Hippocampal formation (tissue), 2 donors: ENCODE data around the gene XPNPEP1.

ENCODE experiments used
- DNase-seq, 2 donors: peaks; one replicate each; lab custom pipeline; 2025; lab: John Stamatoyannopoulos, UW

The XPNPEP1 gene

DNA sequence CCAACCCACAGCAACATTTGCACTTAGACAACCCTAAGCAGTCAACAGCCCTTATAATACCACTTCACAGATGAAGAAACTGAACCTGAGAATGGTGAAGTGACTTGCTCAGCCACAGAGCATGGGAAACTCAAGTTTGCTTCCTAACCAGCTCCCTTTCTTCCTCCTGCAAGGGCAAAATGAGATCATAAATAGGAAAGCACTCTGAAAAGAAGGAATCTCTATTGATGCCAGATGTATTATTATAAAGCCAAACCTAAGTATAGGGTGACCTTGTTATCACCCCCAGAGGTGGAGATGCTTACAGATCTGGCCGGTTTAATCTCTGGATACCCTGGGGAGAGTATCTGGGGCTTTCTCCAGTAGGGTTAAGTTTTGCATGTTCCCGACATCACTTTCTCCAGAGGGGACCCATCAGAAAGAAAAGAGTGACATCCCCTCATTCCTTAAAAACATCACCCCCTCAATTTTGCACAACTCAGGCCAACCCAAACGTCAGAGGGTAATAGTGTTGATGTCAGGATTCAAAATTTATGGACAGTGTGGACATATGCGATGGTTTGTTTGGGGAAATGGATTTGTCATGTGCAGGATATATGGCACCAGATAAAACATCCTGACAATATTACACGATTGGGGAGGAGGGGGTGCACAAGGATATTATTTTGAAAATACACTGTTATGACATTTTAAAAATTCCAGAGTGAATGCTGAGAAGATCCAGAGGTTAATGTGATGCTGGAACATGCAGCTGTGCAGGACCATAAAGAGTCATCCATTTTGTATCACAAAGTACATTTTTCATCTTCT is 24.0 kb upstream of the XPNPEP1 start:
- no peak for DNase-seq

DNA sequence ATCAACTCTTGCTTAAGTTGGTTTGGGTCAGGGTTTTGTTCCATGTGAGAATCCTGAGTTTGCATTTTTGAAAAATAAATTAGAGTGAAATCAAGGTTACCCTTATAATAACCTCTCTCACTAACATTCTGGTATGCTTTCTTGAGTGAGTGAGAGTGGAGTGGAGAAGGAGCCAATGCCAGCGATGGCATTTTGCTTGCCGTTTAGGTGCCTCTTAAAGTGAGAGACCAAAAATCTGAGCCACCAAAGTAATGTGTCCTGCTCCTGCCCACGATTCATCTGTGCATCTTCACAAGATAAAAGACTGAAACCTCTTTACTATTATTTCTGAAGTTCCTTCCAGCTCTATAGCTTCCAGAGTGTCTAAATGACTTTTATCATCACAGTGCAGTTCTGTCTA is 23.4 kb upstream of the XPNPEP1 start:
- no peak for DNase-seq

DNA sequence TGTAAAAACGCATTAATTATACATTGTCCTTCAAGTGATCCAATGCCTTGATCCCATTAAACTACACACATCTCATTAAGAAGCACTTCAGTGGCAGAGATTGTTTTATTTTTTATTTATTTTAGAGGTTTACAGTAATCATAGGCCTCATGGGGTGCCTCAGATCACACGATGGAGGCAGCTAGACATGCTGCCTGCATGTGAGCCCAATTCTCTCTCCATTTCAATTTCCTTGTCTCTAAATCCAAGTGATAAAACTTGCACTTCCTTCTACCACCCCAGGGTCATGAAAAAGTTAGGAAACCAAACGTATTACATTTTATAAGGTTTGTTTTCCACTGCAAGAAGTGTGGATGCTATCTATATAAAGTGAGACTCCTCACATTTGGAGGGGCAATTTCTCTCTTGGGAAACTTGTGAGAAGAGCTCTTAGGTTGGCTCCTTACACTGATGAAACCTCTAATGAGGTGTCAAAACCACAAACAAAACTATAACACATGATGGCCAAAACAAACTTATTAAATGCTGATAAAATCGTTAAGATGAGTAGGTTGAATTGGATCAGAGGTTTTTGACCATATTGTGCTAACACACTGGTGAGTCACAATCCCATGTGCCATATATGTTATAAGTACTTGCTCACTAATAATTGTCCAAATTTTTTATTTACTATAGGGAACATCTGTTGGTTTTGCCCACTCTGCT is 22.3 kb upstream of the XPNPEP1 start:
- no peak for DNase-seq

GRCh38 chr10:109944613-109945012 is 21.3 kb upstream of the XPNPEP1 start:
- no peak for DNase-seq

GRCh38 chr10:109941236-109941862 is 18.0 kb upstream of the XPNPEP1 start:
- no peak for DNase-seq

- DNase-seq = no peak
Observed at GRCh38 chr10:109940553-109940952, 17.2 kb upstream of the XPNPEP1 start.

GRCh38 chr10:109940117-109940516 is 16.8 kb upstream of the XPNPEP1 start:
- no peak for DNase-seq

DNA sequence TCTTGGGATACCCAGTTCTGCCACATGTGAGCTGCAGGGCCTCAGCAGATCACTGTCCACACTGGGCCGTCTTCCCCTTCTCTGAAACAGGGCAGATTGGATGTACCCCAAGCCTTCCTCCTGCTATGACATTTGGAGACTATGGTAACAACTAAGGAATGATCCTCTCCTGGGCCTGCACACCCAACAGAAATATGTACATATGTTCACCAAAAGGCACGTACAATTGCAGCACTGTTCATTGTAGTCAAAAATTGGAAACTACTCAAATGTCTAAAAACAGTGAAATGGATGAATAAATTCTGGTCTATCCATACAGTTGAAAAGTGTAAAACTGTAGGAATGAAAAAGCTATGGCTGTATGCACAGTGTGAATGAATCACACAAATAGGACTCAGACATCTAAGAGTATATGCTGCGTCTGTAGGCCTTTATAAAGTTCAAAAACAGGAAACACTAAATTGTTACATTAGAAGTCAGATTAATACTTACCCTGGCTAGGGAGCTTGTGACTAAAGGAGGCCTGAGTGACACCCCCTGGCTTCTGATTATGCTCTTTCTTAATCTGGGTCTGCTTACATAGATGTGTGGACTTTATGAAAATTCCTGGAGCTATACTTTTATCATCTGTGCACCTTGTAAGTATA is 16.1 kb upstream of the XPNPEP1 start:
- DNase-seq = no peak

GRCh38 chr10:109937460-109938065 is 14.3 kb upstream of the XPNPEP1 start:
- DNase-seq = no peak

- DNase-seq = no peak
Observed at GRCh38 chr10:109934958-109935793, 11.9 kb upstream of the XPNPEP1 start.

GRCh38 chr10:109933984-109934565 is 10.8 kb upstream of the XPNPEP1 start:
- DNase-seq = no peak

- no peak for DNase-seq
Observed at GRCh38 chr10:109932968-109933367, 9.7 kb upstream of the XPNPEP1 start.

- no peak for DNase-seq
Observed at GRCh38 chr10:109932391-109932790, 9.1 kb upstream of the XPNPEP1 start.

GRCh38 chr10:109931163-109931562 is 7.9 kb upstream of the XPNPEP1 start:
- DNase-seq = peak in 1 of 2 donors; percentile 79

GRCh38 chr10:109929501-109930219 is 6.3 kb upstream of the XPNPEP1 start:
- DNase-seq = no peak

GRCh38 chr10:109928475-109928891 is 5.2 kb upstream of the XPNPEP1 start:
- DNase-seq = no peak

- DNase-seq = no peak
Observed at GRCh38 chr10:109926825-109927224, 3.5 kb upstream of the XPNPEP1 start.

- no peak for DNase-seq
Observed at GRCh38 chr10:109926061-109926745, 2.9 kb upstream of the XPNPEP1 start.

GRCh38 chr10:109924967-109925620 is 1.8 kb upstream of the XPNPEP1 start:
- no peak for DNase-seq
